Measurements from ENCODE around the gene TEX50.
"Not testable (repeated sequence)": the region's sequence is repeated elsewhere in the genome, so short reads cannot be mapped to it uniquely, and the experiment has no call there.

TEX50 gene

GRCh38 chr1:173635116-173635515, at the start of gene TEX50:
TEX50 (plus strand) TSS chr1:173635338; CDS start chr1:173635522, 184 bp downstream.
- CTCF ChIA-PET: interaction anchor here (0.7 to 1.4 kb wide), 3 partner anchors 9 to 49 kb away, joined by 3 to 4 read pairs (median 4); no protein-coding TSS in a partner anchor
- no peak for DNase-seq (ENCODE audit: extremely low spot score)

GRCh38 chr1:173590557-173590956, 44.6 kb upstream of the TEX50 start:
- ChIA-PET CTCF (no interaction called here), POLR2A (no interaction called here)
- TF ChIP-seq CTCF (IDR thresholded peaks at IDR 0.05; ENCODE audit: control extremely low read depth, extremely low read depth, low read depth, missing control alignments): no peak
- no peak for DNase-seq (ENCODE audit: extremely low spot score)

More at GRCh38 chr1:173635116-173635515, at the start of gene TEX50:
- POLR2A ChIA-PET: no interaction called here
- TF ChIP-seq CTCF (IDR thresholded peaks at IDR 0.05; ENCODE audit: control extremely low read depth, extremely low read depth, low read depth, missing control alignments): no peak

GRCh38 chr1:173591138-173591537, 44.0 kb upstream of the TEX50 start:
- CTCF ChIA-PET: interaction anchor here (1.5 kb wide), 1 partner anchor 15 kb away, joined by 4 read pairs; no protein-coding TSS in a partner anchor
- DNase-seq (ENCODE audit: extremely low spot score); POLR2A ChIA-PET: not testable (repeated sequence)

DNA sequence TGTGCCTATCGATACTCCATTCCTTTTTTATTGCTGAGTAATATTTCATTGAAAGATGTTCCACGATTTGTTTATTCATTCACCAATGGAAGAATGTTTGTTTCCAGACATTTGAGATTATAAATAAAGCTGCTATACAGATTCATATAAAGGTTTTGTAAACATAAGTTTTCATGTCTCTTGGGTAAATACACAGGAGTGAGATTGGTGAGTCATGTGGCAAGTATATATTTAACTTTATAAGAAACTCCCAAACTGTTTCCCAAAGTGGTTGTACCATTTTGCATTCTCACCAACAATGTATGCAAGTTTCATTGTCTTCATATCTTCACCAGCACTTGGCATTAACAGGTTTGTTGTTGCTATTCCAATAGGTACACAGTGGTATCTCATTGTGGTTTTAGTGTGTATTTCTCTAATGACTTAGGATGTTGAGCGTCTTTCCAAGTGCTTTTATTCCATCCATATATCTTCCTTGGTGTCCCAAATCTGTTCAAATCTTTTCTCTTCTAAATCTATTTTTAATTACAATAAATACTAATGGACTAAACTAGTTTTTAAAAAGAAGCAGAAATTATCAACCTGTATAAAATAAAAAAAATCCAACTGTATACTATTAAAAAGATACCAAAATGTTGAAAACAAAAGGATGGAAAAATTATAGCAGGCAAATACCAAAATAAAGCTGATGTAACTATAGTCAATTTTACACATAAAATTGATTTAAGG, 38.9 kb upstream of the TEX50 start:
- DNase-seq (ENCODE audit: extremely low spot score): no peak
- TF ChIP-seq CTCF (IDR thresholded peaks at IDR 0.05; ENCODE audit: control extremely low read depth, extremely low read depth, low read depth, missing control alignments): no peak
- CTCF ChIA-PET: no interaction called here
- POLR2A ChIA-PET: no interaction called here

DNA sequence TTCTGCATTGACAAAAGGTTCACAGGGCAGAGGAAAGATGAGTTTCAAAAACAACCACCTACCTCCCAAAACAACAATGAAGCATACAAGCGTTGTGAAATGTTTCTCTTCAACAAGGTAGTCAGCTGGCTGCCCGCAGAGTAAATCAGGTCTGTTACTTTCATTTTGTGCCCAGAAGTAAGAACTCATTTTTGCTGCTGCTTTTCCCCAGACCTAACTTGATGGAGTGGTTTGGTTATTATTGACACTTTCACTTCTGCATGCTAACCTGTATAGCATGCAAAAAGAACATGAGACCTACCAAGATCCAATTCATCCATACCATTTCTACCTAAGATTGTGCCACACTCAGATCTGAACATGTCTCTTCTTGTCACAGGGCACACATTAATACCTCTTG, 33.5 kb upstream of the TEX50 start:
- POLR2A ChIA-PET: no interaction called here
- no peak for TF ChIP-seq CTCF (IDR thresholded peaks at IDR 0.05; ENCODE audit: control extremely low read depth, extremely low read depth, low read depth, missing control alignments)
- DNase-seq (ENCODE audit: extremely low spot score): peak; percentile 15
- CTCF ChIA-PET: no interaction called here

DNA sequence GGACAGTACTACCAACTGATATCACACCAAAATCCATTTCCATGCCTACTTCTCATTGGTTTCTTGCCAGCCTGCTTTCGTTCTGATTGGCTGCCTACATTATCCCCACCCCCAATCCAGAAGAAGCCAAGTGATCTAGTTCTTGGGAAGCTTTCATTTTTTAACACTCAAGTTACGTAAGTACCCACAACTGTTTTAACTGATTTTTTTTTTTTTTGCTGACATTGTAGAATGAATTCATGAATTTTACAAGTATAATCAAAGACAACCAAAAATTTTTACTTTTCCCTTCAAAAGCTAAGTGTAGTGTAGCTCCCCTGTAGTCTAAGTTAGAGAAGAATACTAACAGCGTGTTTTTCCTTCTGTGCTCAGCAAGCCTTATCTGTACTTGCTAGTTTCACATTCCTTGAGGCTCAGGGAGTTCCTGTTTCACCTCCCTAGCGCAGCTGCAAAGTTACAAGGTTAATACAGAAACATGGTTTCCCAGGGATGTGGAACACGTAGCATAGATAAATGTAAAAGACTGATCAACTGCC, 32.0 kb upstream of the TEX50 start, which contains the start of gene SLC9C2:
TSS of gene SLC9C2 (minus strand) at position 17 of the 536 bp plus-strand sequence. CDS start 1,296 bp downstream, outside the sequence.
- POLR2A ChIA-PET: no interaction called here
- no peak for TF ChIP-seq CTCF (IDR thresholded peaks at IDR 0.05; ENCODE audit: control extremely low read depth, extremely low read depth, low read depth, missing control alignments)
- CTCF ChIA-PET: no interaction called here
- no peak for DNase-seq (ENCODE audit: extremely low spot score)

GRCh38 chr1:173608503-173609216, 26.5 kb upstream of the TEX50 start:
- ChIA-PET CTCF (no interaction called here), POLR2A (no interaction called here)
- DNase-seq (ENCODE audit: extremely low spot score): no peak
- TF ChIP-seq CTCF (IDR thresholded peaks at IDR 0.05; ENCODE audit: control extremely low read depth, extremely low read depth, low read depth, missing control alignments): no peak

GRCh38 chr1:173613086-173613485, 22.1 kb upstream of the TEX50 start:
- DNase-seq (ENCODE audit: extremely low spot score); POLR2A ChIA-PET; CTCF ChIA-PET: not testable (repeated sequence)

Data from GM10248 (cell line).